GM21360 (cell line): ENCODE data around the gene BCKDHA.
"Not testable (repeated sequence)": the region's sequence is repeated elsewhere in the genome, so short reads cannot be mapped to it uniquely, and the experiment has no call there.

Experiments
- ATAC-seq: cut with Tn5 transposase; IDR thresholded peaks from one replicate; pipeline ENCODE4 v1.9.1; 2021; ENCODE audit warnings: mild to moderate bottlenecking, moderate library complexity; ENCODE audit not compliant: unreplicated experiment

BCKDHA gene

DNA sequence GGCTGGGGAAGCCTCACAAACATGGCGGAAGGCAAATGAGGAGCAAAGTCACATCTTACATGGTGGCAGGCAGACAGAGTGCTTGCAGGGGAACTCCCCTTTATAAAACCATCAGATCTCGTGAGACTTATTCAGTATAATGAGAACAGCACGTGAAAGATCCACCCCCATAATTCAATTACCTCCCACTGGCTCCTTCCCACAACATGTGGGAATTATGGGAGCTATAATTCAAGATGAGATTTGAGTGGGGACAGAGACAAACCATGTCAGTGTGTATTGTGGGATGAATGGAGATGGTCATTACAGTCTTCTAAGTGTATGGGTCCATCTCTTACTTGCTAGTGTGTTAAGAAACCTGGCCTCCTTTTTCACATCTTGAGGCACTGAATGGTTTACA, 4.4 kb downstream of the BCKDHA start:
- no peak for ATAC-seq

GRCh38 chr19:41403181-41403970, 5.8 kb downstream of the BCKDHA start:
- no peak for ATAC-seq

DNA sequence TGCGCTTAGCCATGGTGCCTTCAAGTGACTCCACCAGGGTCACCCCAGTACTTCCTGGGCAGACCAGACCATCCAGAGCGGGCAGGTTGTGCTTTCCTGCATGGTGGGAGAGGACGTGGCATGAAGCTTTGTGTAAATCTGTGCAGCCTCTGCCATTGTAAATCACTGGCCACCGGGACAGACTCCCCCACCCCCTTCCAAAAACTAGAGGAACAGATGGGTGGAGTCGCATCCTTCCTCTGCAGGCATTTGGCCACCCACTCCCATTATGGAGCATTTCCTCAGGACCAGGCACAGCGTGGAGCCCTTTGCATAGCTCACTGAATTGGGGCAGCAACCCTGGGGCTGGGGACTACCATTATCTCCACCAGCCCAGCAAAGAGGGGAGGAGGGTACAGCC, 8.2 kb downstream of the BCKDHA start:
- ATAC-seq, result no peak

DNA sequence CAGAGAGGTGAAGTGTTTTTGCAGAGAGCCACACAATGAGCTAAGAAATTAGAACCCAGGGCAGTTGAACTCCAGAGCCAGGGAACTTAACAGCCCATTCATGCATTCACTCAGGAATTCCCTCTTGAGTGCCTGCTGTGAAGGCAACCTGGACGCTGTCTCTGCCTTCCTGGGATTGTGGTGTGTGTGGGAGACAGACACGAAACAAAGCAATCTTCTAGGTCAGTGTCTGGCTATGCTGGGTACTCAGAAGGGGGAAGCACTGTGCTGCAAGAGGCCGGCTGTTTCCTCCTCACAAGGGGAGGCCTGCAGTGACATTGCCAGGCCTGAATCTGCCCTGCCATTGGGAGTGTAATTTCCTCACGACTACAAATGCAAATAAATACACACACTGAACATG, 9.7 kb downstream of the BCKDHA start:
- ATAC-seq, result no peak

GRCh38 chr19:41408256-41408655, 10.6 kb downstream of the BCKDHA start:
- ATAC-seq, result no peak

- not testable (repeated sequence) for ATAC-seq
These were observed 11.2 kb downstream of the BCKDHA start for GRCh38 chr19:41408846-41409245.

DNA sequence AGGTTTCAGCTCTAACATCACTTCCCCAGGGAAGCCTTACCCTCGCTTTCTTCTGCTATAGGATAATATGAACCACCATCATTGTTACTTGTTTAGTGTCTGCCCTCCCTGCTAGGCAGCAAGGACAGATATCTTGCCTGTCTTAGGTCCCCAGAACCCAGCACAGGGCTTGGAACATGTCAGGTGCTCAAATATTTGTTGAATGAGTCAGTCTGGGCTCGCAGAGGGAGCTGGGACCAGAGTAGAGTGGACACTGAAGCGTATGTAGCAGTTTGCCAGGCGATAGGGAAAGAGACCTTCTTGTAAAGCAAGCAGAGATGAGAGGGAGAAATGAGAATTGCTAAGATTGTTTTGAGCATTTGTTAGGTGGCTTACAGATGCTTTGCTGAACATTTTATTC, 11.7 kb downstream of the BCKDHA start:
- no peak for ATAC-seq

- no peak for ATAC-seq
These were observed 12.9 kb downstream of the BCKDHA start for GRCh38 chr19:41410336-41411054.

GRCh38 chr19:41411100-41411967, 13.7 kb downstream of the BCKDHA start:
- no peak for ATAC-seq

GRCh38 chr19:41411968-41412265, 14.3 kb downstream of the BCKDHA start:
- ATAC-seq, result no peak

GRCh38 chr19:41412953-41413352, 15.3 kb downstream of the BCKDHA start:
- ATAC-seq, result no peak

DNA sequence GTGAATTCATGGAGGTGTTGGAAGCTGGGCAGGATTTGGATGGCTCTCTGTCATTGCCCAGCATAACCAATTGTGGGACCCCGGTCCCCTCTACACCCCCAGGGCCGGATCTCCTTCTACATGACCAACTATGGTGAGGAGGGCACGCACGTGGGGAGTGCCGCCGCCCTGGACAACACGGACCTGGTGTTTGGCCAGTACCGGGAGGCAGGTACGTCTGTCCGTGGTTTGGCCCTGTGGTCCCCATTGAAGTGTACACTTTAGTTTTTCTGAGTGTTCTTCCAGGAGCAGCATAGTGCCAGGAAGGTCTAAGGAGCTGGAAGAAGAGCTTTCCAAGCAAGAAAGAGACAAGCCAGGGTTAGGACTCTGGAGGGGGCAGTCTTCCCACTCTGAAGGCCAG, 16.3 kb downstream of the BCKDHA start:
- ATAC-seq, result no peak

GRCh38 chr19:41414461-41414860, 16.8 kb downstream of the BCKDHA start:
- no peak for ATAC-seq

DNA sequence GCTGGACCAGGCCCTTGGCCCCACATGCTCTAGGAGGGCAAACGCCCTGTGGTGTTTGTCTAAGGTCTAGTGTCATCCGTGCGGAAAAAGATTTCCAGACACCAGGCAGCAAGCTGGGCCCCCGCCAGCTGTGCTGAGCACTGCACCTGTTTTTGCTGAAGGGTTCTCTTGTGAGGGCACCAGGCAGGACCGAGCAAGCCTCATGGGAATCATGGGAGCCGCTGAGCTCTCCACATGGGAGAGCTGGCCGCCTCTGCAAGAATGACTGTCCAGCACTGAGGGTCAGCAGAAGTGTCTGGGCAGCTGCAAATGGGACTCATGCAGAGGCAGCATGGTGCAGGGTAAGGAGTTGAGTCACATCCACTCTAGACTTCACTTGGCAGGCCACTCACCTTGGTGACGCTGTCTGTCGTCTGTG, 17.5 kb downstream of the BCKDHA start:
- no peak for ATAC-seq

DNA sequence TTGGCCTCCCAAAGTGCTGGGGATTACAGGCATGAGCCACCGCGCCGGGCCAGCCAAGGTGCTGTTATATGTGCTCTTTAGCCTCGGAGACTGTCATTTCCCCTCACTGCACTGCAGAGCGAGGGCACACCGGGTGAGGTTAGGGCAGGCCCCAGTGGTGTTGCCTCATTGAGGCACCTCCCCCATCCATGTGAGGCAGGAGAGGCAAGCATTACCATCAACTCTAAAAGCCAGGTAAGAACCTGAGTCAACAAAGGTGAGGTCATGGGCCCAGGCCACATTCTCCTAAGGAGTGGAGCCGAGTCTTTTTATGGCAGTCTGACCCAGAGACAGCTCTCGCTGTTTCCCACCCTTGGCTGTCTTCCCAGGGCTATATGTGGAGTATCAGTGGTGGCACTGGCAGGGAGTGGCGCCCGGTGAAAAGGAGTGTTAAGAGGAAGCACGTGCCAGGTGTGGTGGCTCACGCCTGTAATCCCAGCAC, 18.6 kb downstream of the BCKDHA start:
- ATAC-seq, result no peak

DNA sequence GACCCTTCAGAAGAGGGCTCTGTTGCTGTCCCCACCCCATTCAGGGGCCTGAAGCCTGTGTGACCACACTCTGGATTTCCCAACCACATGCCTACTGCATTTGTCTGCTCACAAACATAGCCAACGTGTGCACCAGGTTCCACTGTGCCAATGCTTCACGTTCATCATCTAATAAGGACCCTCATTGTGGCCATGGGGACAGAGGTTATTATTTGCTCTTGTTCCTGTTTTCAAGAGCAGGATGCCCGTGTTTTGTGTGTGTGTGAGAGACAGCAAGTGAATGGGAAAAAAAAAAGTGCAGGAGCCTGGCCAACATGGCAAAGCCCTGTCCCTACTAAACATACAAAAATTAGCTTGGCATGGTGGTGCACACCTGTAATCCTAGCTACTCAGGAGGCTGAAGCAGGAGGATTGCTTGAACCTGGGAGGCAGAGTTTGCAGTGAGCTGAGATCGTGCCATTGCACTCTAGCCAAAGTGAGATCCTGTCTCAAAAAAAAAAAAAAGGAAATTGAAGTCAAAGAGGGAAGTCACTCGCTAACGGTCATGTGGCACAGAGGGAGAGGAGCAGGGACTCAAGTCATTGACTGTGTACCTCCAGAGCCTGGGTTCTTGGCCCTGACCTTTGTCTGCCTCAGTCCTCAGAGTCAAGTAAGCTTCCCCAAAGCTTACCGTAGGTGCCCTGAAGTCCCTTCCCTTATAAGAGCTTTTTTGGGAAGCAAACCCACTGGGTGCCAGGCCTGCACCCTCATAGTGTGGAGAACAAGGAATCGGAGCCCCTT, 22.7 kb downstream of the BCKDHA start:
- no peak for ATAC-seq

GRCh38 chr19:41421314-41421713, 23.7 kb downstream of the BCKDHA start:
- ATAC-seq, result no peak

DNA sequence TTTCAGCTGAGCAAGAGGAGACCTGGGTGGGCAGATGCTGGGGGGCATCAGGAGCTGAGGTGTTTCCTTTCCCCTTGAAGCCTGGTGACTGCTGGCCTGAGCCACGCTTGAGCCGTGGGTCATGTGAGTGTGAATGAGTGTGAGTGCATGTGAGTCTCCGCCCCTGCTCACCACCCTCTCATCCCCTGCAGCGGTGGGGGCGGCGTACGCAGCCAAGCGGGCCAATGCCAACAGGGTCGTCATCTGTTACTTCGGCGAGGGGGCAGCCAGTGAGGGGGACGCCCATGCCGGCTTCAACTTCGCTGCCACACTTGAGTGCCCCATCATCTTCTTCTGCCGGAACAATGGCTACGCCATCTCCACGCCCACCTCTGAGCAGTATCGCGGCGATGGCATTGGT, 24.4 kb downstream of the BCKDHA start:
- no peak for ATAC-seq

GRCh38 chr19:41422456-41422855, 24.8 kb downstream of the BCKDHA start:
- no peak for ATAC-seq

DNA sequence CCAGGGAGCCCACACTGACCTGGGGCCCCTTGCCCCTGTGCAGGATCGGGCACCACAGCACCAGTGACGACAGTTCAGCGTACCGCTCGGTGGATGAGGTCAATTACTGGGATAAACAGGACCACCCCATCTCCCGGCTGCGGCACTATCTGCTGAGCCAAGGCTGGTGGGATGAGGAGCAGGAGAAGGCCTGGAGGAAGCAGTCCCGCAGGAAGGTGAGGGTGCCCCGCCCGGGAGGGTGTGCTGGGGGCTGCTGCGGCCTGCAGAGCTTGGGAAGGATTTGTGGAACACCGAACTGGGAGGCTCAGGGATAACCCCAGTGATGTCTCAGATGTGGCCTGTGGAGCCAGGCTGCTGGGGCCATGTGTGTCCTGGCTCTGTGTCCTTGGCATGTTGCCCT, 25.3 kb downstream of the BCKDHA start:
- ATAC-seq, result no peak
